ENCODE data around the gene ZNF148.

ZNF148 gene

DNA sequence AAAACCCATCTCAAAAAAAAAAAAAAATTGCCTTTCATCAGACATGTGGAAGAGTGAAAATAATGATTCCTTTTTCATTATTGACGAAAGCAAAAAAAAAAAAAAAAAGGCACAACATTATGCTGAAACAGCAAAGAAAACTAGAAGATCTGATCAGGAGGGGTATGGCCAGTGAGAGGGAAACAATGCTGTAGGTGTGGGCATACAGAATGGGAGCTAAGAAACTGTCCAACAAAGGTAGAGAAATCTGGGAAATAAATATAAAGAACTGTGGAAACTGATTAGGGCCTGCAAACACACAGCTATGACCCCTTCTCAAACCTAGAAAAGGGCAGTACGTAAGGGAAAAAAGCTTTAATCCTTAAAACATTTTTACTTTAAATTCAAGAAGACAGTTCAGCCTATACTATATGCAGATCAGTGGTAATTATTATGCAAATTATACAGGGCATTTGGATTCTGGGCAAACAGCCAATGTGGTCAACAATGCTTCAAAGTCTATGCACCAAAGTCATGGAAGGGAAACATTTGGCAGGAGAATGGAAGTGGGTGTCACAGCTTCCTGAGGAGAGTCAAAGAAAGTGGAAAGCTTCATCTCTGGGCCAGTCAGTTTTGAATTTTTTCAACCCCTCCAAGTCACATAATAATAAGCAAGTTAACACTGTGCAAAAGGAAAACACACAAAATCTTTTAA lies 94.3 kb downstream of the ZNF148 start:
- DNase-seq: no peak

DNA sequence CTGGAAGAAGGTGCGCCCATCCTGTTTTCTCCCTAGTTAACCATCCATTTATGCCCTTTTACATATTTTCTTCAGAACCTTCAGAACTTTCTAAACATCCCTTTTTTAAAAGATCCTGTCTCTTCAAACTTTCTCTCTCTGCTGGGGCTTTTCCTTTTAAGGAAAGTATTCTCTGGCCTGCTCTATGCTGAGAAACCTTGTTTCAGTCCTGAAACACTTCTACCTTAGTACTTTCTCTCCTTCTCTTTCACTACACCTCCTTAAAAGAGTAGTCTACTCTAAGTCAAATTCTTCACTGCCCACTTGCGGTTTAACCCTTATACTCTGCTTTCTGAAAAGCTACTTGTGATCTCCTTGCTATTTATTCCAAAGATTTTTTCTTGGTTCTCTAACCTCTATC lies 97.0 kb downstream of the ZNF148 start:
- DNase-seq: no peak

DNA sequence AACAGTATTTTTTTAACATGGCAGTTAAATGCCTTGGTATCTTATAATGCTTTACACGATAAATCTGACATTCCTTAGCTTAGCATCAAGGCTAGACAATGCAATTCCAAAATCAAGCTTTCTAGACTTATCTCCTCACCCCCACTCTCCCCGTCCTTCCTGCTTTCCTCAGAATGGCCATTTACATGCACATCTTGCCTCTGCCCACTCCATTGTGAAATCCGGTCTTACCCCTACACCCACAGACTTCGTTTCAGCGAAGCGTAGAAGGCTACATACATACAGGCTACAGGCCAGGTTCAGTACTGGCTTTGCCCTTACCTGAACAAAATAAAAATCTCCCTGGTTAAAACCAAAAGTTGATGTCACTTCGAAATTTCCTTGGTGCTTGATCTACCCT lies 104.0 kb downstream of the ZNF148 start:
- no peak for DNase-seq

DNA sequence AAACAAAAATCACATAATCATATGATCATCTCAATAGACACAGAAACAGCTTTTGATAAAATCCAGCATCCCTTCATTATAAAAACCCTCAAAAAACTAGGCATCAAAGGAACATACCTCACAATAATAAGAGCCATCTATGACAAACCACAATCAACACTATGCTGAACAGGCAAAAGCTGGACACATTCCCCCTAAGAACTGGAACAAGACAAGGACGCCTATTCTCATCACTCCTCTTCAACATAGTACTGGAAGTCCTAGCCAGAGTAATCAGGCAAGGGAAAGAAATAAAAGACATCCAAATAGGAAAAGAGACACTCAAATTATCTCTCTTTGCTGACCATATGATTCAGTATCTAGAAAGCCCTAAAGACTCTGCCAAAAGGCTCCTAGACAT lies 107.7 kb downstream of the ZNF148 start:
- DNase-seq: no peak

DNA sequence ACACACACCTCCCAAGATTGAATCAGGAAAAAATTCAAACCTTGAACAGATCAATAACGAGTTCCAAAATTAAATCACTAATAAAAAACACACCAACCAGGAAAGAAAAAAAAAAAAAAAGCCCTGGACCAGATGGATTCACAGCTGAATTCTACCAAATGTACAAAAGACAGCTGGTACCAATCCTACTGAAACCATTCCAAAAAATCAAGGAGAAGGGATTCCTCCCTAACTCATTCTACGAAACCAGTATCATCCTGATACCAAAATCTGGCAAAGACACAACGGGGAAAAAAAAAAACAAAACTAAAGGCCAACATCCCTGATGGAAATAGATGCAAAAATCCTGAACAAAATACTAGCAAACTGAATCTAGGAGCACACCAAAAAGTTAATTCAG lies 108.2 kb downstream of the ZNF148 start:
- no peak for DNase-seq

DNA sequence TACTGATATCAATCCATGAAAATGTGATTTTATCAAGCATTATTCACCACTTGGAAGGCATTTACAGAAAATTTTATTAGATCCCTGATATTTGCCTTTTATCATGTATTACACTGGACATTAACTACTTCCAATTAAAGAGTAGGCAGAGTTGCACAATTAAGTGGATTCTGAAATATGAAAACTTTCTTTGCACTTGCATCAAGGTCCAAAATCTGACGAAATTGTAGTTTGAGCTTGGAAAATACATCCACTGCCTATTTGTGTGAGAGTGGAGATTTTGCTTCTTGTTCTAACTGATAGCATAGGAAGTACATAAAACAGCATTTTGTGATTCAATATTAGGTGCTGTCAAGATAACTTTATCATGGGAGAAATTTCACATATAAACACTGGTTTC lies 113.0 kb downstream of the ZNF148 start:
- DNase-seq: no peak

DNA sequence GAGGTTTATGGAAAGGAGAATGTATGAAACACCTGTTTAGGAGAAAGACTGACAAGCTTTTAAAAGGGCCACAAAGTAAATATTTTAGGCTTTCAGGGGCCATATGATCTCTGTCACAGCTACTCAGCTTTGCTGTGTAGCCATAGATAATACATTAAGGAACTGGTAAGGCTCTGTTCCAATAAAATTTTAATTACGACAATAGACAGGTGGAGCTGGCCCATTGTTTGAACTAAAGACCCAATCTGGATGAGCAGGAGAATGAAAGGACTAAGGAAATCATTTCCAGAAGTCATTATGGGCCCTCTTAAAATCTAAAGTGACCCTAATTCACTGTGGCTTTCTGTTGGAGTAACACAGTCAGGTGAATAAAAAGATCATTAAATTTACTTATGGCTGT lies 114.1 kb downstream of the ZNF148 start:
- DNase-seq: no peak

DNA sequence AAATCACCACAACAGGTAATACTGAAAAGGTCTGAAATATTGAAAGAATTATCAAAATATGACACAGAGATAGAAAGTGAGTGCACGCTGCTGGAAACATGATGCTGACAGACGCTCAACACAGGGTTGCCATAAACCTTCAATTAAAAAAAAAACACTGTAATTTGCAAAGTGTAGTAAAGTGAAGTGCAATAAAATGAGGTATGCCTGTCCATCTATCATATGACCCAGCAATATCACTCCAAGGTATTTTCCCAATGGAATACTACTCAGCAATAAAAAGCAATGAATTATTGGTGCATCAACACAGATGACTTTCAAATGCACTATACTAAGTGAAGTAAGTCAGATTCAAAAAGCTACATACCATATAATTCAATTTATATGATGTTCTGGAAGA lies 115.0 kb downstream of the ZNF148 start:
- no peak for DNase-seq

DNA sequence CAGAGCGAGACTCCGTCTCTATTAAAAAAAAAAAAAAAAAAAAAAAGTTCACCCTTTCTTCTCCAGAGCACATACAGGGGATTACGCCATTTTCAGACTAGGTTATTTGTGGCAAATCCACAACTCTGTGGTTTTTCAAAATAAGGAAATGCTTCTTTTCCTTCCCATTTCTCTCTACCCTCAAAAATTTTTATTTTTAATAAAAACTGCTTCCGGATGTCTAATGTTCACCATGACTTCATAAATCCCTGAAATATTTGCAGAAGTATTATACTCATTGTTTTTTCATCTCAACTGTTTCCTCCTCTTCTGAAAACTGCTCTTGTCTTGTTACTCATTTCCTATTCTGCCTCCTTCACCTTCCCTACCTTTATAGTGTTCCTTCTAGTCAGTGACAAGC lies 117.6 kb downstream of the ZNF148 start:
- no peak for DNase-seq

DNA sequence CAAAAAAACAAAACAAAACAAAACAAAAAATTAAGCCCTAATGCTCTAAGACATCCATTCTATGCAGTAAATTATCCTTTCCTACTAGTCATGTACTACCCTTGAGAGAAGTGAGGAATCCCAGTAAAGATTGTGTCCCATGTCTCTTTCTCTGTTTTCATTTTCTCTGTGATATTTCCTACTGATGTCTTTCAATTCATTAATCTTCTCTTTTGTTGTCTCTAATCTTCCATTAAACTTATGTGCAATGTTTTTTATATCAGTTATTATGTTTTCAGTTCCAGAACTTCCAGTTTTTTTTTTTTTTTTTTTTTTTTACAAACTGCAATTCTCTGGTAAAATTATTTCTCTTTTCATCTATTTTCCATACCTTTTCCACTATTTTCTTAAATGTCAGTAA lies 118.5 kb downstream of the ZNF148 start:
- no peak for DNase-seq

DNA sequence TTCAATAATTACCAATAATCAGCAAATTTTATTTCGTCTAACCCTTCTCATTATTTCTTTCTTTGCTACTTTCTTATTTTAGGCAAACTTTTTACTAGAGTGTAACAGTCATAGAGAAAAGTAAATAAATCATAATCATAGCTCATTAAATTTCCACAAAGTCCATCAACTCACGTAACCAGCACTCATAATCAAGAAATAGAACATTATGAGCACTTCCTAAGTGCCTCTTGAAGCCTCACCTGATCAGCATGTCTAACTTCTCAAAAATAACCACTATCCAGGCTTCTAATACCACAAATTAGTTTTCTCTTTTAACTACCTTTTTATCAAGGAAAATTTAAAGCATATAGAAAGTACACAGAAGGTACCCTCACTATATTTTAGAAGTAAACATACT lies 124.2 kb downstream of the ZNF148 start:
- no peak for DNase-seq

DNA sequence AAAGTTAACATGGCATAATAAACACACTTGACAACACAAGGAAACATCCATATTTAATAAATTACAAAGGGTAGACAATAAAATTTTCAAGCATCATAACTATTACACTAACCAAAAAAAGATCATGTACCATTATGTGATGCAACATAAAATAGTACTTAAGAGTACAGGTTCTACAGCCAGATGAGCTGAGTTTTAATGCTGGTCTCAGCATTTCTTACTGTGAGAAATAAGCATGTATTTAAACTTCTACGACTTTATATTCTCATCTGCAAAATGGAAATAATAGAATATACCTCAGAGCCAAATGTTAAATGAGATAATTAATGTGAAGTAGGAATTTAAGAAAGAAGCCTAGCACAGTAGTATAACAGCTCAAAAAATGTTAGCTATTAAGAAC lies 128.9 kb downstream of the ZNF148 start:
- no peak for DNase-seq

DNA sequence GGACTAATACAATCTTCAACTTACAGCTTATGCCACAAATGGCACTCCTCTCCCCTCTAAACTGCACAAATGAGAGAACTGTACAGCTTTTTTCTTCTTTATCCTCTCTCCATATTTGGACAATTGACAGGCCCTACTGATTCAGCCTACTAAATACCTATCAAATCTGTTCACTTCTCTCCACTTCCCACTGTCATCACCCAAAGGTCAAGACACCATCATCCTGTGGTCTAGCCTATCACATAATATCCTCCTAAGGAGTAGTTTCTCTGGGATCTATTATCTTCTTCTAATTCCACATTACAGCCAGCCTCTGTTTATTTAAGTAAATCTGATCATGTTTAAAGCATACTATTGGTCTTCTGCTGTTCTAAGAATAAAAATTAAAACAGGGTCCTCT lies 129.6 kb downstream of the ZNF148 start:
- DNase-seq: no peak

DNA sequence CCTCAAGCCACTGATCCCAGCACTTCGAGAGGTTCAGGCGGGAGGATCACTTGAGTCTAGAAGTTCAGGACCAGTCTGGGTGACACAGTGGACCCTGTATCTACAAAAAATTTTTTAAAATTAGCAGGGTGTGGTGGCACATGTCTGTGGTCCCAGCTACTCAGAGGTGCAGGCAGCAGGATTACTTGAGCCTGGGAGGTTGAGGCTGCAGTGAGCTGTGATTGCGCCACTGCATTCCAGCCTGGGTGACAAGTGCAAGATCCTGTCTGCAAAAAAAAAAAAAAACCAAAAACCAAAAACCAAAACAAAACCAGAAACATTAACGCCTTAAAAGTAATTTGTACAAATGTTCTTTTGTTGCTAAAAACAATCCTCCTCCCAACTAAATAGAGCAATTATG lies 134.6 kb downstream of the ZNF148 start:
- DNase-seq: no peak

DNA sequence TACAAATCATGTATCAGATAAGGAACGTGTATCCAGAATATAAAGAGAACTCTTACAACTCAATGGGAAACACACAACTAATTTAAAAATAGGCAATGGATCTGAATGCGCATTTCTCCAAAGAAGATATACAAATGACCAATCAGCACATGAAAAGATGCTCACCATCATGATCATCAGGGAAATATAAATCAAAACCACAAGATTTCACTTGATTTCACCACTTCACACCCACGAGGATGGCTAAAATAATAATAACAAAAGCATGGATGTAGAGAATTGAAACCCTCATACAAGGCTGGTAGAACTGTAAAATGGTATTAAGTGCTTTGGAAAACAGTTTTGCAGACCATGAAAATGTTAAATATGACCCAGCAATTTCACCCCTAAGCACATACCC lies 135.9 kb downstream of the ZNF148 start:
- no peak for DNase-seq

DNA sequence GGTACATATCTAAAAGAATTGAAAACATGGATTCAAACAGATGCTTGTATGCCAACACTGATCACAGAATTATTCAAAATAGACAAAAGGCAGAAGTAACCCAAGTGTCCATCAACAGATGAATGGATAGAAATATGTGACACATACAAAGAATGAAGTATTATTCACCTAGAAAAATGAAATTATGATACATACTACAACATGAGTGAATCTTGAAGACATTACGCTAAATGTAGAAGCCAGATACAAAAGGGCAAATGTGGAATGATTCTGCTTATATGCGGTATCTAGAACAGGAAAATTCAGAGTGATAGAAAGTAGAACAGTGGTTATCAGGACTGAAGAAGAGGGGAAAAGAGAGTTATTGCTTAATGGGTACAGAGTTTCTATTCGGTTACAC lies 136.4 kb downstream of the ZNF148 start:
- DNase-seq: no peak

DNA sequence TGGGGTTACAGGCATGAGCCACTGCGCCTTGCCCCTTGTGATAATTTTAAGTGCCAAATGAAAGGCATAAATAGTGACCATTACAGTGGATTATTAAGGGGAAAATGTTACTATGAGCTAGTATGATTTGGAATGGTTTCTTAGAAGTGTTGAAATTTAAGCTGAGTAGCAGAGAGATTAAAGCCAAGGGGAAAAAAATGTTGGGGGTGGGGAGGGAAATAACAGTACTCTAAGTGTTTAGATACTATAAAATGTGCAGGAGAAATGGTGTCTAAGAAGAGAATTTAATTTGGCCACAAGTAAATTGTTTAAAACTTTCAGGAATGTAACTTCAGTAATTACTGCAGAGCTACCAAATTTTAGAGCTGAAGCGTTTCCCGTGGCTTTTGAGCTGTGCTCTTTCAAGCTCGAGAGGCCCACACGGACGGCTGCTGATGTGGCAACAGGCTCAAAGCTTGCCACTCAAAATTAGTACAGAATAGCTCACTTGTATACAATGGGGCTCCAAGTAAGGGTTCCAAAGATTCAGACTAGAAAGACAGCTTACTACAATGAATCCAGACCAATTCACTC lies 138.7 kb downstream of the ZNF148 start:
- no peak for DNase-seq

DNA sequence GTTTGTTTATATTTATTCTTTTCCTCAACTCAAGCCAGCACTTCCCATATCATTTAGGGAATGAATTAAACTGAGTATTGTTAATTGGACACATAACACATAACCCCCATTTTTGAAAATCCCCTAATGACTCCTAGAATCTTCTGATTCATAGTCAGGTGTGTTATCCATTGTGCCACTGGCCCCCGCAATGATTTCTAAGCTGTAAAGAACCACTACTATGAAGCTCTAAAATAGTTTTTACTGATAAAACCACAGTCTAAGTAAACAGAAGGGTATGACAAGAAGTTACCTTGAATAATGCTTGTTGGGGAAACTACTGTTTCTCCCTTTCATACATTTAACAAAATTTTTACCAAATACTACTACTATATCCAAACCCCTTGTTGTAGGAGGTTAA lies 140.3 kb downstream of the ZNF148 start:
- DNase-seq: no peak

DNA sequence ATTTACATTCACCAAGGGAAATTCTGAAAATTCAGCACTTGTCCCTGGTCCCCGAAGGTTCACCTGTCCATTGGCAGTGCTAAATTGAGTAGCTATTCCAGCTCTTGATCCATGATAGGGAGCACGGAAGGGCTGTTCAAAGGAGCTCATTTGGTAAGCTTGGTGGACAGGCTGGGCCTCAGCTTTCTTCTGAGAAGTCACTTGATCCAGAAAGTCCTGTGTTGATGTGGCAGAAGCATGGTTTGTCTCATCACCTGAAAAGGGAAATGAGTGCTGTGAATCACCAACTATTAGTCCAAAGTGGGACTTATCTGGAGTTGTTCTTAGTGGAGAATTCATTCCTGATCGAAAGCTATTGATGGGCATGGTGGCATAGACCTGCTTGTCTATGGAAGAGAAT lies 142.7 kb downstream of the ZNF148 start:
- DNase-seq: no peak

DNA sequence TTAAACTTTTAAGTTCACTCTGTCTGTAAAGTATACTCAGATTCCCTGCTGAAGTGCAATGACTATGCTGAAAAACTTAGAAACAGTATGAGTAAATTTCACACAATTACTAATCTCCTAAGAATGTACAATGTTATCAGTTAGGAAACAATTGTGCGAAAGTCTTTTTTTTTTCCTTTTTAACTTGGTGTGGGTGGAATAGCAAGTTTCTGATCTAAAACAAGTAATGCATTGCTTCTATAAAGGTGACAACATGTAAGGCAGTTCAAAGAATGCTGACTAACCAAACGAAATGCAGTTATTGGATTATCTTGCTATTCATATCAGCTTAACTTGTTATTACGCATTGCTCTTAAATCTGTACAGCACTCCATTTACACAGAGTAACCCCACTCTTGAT lies 143.2 kb downstream of the ZNF148 start:
- DNase-seq: no peak

DNA sequence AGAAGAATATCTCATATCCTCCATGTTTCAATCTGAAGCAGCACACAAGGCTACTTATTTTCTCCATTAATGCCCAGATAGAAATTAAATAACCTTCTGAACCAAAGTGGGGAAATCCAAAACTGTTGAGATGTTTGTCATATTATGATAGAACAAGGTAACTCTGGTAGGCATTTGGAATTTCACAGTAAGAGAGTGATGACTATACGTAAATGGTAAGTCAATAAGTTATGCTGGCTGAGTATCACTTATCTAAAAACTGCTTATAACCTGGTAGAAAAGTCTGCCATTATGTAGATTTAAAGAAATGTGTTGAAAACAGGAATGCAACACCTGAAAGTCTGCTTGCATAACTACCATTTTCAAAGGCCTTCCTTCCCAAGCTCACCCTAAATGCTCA lies 145.4 kb downstream of the ZNF148 start:
- DNase-seq: no peak

DNA sequence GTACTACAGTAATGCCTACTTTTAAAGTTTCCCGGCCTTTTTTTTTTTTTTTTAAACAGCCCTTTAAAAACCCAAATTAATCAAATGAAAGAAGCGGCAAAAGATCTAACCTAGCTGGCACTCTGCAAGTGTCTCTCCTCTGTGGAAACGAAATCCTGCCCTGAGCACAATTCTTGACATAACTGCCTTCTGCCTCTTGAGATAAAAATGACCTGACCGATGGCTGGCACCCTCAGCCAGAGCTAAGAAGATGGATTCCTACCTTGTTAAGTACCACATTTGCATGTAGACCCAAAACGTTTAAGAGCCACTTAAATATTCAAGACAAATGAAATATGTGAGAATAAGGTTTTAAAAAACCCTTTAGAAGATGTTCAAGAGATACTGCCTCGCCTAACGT lies 146.0 kb downstream of the ZNF148 start:
- no peak for DNase-seq

DNA sequence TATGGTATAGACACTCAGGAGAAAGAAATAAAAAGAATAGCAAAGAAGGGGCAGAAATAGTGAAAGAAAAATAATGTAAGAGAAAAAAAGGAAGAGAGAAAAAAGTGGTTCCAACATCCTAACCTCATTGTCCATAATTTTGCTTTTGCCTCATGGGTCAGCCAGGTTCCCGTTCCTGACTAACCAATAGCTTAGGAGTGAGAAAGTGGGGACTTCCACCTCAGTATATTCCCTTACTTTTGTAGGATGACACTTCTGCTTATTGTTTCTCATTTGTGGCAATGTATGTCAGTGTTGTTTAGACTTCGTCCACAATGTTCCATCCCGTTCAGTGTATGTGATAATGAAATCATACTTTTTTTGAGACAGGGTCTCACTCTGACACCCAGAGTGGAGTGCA lies 153.3 kb downstream of the ZNF148 start:
- DNase-seq: no peak

DNA sequence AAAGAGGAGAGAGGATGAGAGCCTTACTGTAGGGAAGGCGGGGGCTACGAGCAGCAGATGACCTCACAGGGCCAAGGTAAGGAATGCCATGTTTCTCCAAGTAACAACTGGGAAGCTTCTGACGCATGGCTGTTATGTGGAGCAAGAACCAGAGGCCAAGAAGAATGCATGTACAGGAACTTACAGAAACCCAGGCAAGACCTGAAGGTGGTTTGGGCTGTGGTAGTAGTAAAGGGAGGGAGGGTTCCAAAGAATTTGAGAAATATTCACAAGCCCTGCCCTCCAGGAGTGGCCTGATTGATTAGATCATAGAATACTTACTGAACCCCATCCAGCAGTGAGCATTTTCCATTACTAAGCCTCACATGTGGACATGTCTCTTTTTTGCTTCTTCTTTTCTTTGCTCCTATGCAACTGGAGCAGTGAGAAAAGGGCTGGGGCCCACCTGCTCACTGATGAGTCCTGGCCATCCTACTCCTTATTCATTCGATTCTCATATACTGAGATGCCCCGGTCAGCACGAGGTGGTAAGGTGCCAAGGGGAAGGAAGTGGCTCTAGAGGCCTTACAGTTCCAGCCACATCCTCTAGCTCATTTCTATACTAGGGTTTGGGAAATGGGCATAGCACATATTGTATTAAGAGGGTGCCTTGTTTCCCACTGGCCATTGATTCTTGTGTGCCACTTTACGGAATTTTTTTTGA lies 154.2 kb downstream of the ZNF148 start:
- DNase-seq: no peak

DNA sequence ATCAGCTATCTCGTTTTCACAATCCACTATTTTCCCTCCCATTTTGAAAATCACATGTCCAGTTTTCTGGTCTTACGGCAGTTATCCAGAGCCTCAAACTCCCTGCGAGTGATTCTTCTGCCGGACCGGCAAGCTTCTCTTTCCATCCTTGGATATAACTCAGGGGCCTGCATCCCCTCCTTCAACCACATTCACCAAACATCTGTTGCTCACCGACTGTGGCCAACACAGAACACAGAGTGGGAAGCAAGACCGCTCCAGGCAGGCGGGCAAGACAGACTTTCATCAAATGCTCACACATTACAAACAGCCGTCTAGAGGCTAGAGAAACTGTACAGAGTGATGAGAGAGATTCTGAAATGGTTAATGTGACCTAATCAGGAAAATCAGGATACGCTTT lies 154.9 kb downstream of the ZNF148 start:
- DNase-seq: no peak
